NOMO-1 treated with DMSO at 0.1 percent for 48 hours (cell line): ENCODE measurements around the gene ATAD5.

Source experiments
- DNase-seq: peaks from one replicate; lab custom pipeline; 2025; ENCODE audit not compliant: unreplicated experiment; lab: John Stamatoyannopoulos, UW

ATAD5 gene

DNA sequence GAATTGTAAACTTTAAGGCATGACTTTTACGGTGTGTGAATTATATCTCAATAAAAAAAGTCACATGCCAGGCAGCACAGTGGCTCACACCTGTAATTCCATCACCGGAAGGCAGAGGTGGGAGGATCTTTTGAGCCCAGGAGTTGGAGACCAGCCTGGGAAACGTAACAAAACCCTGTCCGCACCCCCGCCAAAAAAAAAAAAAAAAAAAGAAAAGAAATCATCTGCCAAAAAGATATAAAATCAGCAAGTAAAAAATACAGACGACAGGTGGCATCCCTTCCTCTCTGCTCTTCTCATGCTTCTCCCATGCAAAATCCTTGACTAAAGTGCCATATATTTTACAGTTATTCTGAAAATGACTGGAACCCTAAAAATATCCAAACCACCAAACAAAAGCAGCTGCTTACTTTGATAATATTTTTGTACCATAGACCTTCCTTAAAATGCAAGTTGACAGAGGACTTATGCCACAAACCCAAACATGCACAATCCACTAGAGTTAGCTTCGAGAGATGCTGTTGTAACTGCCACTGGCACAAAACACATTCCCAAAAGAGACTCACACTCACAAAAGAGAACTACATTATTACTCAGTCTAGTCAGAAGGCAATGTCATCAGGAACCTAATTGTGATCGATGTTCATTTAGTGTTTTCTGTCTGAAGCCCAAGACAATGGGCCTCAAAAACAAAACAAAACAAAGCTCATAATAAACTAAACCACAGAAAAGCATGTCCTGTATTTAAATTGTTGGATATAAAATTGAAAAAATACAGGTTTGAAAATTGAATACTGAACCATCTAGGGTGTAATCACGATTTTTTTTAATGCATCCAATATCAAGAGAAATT lies 9.7 kb upstream of the ATAD5 start:
- DNase-seq = peak; percentile 23

DNA sequence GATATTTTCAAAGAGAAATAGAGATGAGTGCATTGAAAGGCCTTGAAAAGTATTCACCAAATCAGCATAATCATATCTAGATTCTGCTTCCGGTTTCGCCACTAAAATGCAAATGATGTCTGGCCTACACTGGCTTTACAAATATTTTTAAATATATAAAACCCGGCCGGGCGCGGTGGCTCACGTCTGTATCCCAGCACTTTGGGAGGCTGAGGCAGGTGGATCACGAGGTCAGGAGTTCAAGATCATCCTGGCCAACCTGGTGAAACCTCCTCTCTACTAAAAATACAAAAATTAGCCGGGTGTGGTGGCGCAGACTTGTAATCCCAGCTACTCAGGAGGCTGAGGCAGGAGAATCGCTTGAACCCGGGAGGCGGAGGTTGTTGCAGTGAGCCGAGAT lies 8.8 kb upstream of the ATAD5 start:
- peak; percentile 10 for DNase-seq

DNA sequence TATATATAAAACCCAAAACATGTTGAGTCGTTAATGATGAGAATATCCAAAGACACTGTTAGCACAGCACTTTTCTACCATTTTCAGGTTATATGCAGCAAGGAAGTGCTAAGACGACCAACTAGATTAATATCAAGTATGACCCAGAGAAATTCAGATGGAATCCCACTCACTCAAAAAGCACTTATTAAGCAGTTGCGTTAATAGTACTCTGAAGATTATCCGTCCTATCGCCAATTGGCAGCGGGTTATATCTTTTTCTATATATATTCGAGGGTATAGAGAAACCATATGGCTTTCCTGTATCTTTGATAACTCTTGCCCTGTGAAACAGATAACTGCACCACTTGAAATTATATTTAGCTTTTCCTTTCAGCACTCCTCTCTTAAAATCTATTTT lies 8.3 kb upstream of the ATAD5 start:
- DNase-seq = no peak

- DNase-seq = peak; percentile 17
Measured at GRCh38 chr17:30824002-30824355, 7.8 kb upstream of the ATAD5 start.

DNA sequence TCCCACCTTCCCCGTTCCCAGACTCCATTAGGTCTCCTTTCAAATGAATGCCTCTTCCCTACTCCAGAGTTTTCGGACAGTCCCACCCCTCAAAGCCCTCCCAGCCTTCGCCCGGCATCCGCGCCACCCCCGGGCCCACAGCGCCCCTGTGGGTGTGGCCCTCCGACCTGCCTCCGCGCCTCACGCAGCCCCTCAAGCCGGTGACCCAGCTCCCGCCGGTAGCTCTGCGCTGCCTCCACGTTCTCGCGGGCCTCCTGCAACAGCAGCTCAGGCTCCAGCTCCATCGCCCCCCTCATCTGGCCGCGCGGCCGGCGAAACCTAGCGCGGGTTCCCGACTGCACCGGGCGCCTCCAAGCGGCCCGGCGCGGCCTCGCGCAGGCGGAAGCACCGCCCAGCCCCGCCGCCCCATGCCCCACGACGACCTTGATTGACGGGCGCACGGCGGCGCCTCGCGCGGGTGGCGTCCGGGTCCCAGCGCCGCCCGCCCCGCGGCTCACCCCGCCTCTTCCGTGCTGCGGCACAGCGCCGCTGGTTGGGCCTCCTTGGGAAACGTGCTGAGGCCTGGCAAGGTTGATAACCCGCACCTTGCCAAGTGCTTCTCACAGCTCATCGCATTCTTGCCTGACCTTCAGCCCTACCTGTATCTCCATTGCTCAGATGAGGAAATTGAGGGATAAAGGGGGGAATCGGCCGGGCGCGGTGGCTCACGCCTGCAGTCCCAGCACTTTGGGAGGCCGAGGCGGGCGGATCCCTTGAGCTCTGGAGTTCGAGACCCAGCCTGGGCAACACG lies 7.2 kb upstream of the ATAD5 start, which contains the start of gene CRLF3:
Gene CRLF3, minus strand, starts transcription at position 337 of the 790 bp plus-strand sequence. Its CDS starts 41 bp downstream, at position 296.
- DNase-seq = peak; percentile 88

GRCh38 chr17:30827082-30827481 lies 4.7 kb upstream of the ATAD5 start:
- DNase-seq = no peak

- DNase-seq = no peak
Measured at GRCh38 chr17:30829022-30829421, 2.7 kb upstream of the ATAD5 start.

- DNase-seq = peak; percentile 29
Measured at GRCh38 chr17:30831257-30831656, 509 bp upstream of the ATAD5 start.

GRCh38 chr17:30832438-30833124 lies 815 bp downstream of the ATAD5 start:
- DNase-seq = no peak

GRCh38 chr17:30838202-30838807 lies 6.5 kb downstream of the ATAD5 start:
- no peak for DNase-seq

DNA sequence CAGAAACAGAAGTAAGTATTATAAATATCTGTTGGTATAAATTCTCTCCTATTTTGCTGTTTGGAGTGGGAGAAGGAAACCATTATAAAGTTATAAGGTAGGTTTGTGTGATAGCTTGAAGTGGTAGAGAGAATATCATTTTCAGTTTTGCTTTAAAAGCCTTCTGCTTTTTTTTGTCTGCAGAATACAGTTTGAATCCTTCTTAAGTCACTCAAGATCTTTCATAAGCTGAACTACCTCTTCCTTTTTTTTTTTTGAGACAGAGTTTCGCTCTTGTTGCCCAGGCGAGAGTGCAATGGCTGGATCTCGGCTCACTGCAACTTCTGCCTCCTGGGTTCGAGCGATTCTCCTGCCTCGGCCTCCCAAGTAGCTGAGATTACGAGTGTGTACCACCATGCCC lies 9.0 kb downstream of the ATAD5 start:
- peak; percentile 78 for DNase-seq

GRCh38 chr17:30848021-30848420 lies 16.3 kb downstream of the ATAD5 start:
- DNase-seq = no peak

DNA sequence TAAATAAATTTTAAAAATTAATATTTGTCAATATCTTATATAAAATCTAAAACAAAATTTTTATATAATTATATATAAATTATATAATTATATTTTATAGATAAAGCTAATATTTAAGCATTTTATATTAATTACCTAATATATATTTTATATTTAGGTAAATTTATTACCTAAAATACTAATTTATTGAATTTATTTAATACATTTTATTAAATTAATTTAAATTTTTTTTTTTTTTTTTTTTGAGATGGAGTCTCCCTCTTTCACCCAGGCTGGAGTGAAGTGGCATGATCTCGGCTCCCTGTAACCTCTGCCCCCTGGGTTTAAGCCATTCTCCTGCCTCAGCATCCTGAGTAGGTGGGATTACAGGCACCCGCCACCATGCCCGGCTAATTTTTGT lies 22.4 kb downstream of the ATAD5 start:
- DNase-seq = no peak

DNA sequence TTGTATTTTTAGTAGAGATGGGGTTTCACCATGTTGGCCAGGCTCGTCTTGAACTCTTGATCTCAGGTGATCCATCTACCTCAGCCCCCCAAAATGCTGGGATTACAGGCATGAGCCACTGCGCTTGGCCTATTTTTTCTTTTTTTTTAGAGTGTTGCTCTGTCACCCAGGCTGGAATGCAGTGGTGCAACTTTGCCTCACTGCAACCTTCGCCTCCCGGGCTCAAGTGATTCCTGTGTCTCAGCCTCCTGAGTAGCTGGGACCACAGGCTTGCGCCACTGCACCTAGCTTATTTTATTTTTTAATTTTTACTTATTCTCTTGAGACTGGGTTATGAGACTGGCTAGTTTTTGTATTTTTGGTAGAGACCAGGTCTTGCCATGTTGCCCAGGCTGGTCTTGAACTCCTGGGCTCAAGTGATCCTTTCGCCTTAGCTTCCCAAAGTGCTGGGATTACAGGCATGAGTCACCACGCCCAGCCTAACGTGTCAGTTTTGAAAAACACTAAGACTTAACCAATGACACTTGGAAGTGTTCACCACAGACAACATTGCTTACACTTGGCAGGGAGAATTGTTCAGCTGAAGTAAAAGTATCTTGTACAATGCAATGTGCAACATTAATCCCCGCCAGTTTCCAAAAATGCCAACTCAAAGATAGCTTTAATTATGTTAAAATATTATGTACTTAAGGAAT lies 26.9 kb downstream of the ATAD5 start:
- no peak for DNase-seq

- DNase-seq = no peak
Measured at GRCh38 chr17:30864636-30865035, 32.9 kb downstream of the ATAD5 start.

- no peak for DNase-seq
Measured at GRCh38 chr17:30869005-30869404, 37.2 kb downstream of the ATAD5 start.

- no peak for DNase-seq
Measured at GRCh38 chr17:30886187-30886586, 54.4 kb downstream of the ATAD5 start.

DNA sequence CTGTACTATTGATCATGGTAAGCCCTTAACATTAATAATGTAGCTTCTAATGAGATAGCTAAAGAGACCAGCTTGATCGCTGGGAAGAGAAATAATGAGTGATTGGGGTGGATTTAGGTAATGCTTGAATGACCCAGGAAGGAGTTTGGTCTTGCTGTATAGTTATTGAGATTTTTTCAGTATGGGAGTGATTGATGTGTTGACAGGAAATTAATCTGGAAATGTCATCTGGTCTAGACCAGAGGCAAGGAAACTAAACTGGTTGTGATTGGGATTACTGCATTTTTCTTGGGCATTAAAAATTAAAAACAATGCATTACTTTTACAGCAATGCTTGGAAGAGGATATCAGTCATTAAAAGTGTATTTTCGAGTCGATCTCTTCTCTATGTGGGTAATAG lies 62.5 kb downstream of the ATAD5 start:
- DNase-seq = no peak

DNA sequence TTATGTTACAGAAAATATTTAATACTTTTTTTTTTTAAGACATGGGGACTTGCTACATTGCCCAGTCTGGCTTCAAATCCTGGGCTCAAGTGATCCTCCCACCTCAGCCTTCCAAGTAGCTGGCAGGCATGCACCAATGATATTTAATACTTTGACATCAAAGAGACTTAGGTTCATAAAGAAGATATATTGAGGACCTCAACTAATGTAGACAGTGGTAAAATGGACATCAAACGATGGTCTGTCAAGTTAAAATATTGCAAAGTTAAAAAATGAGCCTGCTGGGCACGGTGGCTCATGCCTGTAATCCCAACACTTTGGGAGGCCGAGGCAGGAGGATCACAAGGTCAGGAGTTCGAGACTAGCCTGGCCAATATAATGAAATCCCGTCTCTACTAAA lies 65.5 kb downstream of the ATAD5 start:
- DNase-seq = no peak

DNA sequence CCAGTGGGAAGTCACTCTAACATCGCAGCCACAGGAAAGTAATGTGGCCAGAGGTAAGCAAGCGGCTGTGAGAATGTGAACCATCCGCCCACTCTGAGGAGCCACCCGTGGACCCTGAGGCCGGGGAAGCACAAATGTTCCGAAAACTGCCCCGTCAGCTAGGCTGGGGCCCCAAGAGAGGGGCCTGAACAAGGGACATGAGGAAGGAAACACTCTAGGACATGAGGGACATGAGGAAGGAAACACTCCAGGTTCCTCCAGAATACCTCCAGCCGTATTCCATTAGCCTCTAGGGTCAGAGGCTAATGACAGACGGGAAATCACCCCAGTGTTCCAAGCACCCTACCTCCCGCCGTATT lies 74.0 kb downstream of the ATAD5 start:
- DNase-seq = peak; percentile 29
